ENCODE data around the gene PXMP2.
"Not testable (repeated sequence)": the region's sequence is repeated elsewhere in the genome, so short reads cannot be mapped to it uniquely, and the experiment has no call there.

Gene PXMP2

DNA sequence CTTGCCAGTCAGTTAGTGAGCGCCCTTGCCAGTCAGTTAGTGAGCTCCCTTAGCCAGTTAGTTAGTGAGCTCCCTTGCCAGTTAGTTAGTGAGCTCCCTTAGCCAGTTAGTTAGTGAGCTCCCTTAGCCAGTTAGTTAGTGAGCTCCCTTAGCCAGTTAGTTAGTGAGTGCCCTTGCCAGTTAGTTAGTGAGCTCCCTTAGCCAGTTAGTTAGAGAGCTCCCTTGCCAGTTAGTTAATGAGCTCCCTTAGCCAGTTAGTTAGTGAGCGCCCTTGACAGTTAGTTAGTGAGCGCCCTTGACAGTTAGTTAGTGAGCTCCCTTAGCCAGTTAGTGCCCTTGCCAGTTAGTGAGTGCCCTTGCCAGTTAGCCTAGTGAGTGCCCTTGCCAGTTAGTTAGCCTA is 7.5 kb downstream of the PXMP2 start:
- DNase-seq (ENCODE audit: low read depth in 2 of 2): not testable (repeated sequence)

DNA sequence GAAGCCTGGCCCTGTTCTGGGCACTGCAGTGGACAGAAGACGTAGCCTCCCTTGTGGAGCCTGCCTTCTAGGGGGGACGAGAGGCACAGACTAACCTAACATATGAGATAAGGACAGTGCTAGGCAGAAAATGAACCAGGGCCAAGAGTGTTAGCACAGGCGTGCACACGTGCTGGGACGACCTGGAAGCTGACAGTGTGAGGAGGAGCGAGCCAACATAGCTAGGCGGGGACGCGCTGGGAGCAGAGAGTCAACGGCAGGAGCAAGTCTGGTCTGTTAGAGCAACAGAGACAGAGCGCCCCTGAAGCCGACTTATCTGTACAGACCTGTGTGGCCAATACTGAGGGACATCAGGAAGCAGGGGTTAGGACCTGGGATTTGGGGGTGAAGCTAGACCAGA is 8.0 kb downstream of the PXMP2 start:
- no peak for DNase-seq (ENCODE audit: low read depth in 2 of 2)

- no peak for DNase-seq (ENCODE audit: low read depth in 2 of 2)
Measured at GRCh38 chr12:132698341-132698740, 11.0 kb downstream of the PXMP2 start.

DNA sequence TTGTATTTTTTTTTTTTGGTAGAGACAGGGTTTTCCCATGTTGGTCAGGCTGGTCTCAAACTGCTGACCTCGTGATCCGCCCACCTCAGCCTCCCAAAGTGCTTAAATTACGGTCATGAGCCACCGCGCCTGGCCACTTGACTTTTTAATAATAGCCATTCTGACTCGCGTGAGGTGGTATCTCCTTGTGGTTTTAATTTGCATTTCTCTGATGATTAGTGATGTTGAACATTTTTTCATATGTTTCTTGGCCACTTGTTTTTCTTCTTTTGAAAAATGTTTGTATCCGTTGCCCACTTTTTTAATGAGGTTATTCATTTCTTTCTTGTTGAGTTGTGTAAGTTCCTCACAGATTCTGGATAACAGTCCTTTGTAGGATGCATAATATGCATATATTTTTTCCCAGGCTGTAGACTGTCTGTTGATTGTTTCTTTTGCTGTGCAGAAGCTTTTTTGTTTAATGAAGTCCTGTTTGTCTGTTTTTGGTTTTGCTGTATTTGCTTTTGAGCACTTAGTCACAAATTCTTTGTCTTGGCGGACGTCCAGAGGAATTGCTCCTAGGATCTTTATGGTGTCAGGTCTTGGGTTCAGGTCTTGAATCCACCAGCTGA is 12.9 kb downstream of the PXMP2 start:
- DNase-seq (ENCODE audit: low read depth in 2 of 2): no peak

- DNase-seq (ENCODE audit: low read depth in 2 of 2): no peak
Measured at GRCh38 chr12:132702640-132703039, 15.3 kb downstream of the PXMP2 start.

DNA sequence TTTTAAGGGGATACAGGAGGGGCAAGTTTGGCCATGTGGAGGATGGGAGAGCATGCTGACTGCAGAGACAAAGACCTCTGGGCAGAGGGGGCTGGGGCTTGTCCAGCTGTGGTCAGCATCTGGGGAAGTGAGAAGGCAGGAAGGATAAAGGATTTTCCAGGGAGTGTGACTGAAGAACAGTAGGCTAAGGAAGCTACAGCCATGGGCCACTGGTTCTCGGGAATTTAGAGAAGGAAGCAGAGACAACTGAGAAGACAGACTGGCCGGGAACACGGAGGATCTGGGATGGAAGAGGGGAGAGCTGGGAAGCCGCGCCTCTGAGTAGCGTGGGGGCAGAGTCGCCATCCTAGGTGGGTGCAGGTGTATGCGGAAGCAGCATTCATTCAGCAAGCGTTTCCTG is 16.3 kb downstream of the PXMP2 start:
- DNase-seq (ENCODE audit: low read depth in 2 of 2): no peak

- no peak for DNase-seq (ENCODE audit: low read depth in 2 of 2)
Measured at GRCh38 chr12:132707241-132707640, 19.9 kb downstream of the PXMP2 start.

DNA sequence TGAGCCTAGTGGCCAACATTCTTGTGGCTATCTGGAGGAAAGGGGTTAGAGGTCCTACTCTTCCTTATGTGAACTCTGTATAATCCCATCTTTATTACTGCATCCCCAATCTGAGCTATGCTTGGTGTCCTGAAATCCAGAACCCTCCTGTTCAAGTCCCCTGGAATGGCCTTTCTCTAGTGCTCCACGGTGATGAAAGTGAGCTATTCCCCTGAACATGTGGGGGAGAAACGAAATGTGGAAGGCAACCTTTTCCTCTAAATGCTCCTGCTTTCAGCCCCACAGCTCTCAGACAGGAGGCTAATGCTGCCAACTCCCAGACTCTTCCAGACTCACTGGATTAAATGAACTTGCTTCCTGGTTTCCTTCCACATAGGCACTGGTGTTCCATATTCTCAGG is 20.8 kb downstream of the PXMP2 start:
- DNase-seq (ENCODE audit: low read depth in 2 of 2): no peak

- DNase-seq (ENCODE audit: low read depth in 2 of 2): no peak
Measured at GRCh38 chr12:132710043-132710404, 22.6 kb downstream of the PXMP2 start.

DNA sequence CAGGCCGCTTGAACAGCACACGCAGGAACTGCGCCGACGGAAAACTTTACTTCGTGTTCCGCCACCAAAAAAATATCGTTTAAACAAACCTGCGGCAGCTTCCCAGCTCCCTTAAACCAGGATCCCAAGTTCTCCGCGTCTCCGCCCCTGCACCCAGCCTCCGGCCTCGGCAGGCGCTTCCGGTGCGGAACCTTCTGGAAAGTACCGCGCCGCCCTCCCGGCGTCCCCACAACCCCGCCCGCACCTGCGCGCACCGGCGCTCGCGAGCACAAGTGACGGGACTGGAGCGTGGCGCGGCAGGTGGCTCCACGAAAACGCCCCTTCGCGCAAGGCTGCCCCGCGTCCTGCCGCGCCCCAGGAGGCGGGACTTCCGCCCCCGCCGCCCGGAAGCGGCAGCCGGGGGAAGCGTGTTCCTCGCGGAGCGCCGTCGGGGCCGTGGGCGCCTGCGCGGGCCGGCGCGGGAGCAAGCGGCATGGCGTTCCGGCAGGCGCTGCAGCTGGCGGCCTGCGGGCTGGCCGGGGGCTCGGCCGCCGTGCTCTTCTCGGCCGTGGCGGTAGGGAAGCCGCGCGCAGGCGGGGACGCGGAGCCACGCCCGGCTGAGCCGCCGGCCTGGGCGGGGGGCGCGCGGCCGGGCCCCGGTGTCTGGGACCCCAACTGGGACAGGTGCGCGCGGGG is 23.2 kb downstream of the PXMP2 start, which contains the start of gene PGAM5:
TSS of gene PGAM5 (plus strand) at position 438 of the 675 bp plus-strand sequence. CDS start at position 473, 35 bp downstream.
- peak; percentile 77 to 81 for DNase-seq (ENCODE audit: low read depth in 2 of 2)

GRCh38 chr12:132711080-132711843 is 23.9 kb downstream of the PXMP2 start:
- DNase-seq (ENCODE audit: low read depth in 2 of 2): peak in 1 of 2 experiments; percentile 11

GRCh38 chr12:132713123-132713522 is 25.7 kb downstream of the PXMP2 start:
- DNase-seq (ENCODE audit: low read depth in 2 of 2): no peak

- no peak for DNase-seq (ENCODE audit: low read depth in 2 of 2)
Measured at GRCh38 chr12:132715874-132716273, 28.5 kb downstream of the PXMP2 start.

DNA sequence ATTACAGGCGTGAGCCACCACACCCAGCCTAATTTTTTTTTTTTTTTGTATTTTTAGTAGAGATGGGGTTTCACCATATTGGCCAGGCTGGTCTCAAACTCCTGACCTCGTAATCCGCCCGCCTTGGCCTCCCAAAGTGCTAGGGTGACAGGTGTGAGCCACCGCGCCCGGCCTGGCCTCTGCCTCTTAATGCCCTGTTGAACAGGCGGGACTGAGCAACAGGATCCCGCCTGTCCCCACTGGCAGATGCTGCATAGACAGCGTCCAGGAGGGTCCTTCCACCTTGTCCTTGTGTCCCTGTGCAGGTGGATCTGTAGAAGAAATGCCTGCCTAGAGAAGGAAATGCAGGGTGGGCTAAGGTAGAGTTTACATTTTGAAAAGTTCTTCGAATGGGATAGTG is 29.0 kb downstream of the PXMP2 start:
- no peak for DNase-seq (ENCODE audit: low read depth in 2 of 2)

DNA sequence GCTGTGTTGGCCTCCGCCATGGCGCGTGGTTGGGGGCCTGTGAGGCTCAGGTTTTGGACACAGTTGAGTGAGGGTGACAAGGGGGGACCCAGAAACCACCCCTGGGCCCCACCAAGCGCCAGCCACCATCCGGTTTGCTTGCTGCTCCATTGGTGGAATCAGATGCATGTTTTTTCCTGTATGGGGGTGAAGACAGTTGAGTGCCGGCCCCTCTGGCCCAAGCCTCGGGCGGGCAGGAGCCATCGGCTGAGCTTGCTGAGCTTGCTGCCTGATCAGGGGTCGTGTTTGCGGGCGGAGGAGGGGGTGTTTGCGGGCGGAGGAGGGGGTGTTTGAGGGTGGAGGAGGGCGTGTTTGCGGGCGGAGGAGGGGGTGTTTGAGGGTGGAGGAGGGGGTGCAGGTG is 29.6 kb downstream of the PXMP2 start:
- DNase-seq (ENCODE audit: low read depth in 2 of 2): no peak

DNA sequence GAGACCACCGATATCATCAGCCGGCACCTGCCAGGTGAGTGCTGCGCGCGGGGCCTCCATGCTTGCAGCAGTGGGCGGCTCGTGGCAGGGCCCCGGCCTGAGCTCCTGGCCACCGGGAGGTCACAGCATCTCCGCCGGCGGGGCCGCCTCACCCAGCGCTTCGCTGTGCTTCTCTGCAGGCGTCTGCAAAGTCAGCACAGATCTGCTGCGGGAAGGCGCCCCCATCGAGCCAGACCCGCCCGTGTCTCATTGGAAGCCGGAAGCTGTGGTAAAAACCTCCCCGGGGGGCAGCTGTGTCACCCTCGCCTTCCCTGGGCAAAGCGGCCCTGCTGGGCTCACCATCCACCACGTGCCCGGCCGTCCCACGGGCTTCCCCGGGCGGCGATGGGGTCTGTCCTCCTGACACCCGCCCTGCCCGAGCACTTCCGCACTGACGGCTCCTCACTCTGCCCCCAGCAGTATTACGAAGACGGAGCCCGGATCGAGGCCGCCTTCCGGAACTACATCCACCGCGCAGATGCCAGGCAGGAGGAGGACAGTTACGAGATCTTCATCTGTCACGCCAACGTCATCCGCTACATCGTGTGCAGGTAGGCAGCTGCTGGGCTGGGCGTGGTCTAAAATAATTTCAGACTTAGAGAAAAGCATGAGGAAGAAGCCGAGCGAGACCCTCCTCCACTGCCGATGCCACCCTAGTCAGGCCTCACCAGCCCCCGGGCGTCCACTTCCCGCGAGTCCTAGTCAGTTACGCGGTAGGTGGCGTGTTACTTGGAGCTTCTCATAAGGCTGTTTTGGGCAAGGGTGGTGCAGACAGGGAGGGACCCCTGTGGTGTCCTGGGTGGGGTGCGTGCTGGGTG is 30.4 kb downstream of the PXMP2 start:
- no peak for DNase-seq (ENCODE audit: low read depth in 2 of 2)

GRCh38 chr12:132718644-132719043 is 31.3 kb downstream of the PXMP2 start:
- no peak for DNase-seq (ENCODE audit: low read depth in 2 of 2)

- DNase-seq (ENCODE audit: low read depth in 2 of 2): no peak
Measured at GRCh38 chr12:132719141-132719953, 32.0 kb downstream of the PXMP2 start.

DNA sequence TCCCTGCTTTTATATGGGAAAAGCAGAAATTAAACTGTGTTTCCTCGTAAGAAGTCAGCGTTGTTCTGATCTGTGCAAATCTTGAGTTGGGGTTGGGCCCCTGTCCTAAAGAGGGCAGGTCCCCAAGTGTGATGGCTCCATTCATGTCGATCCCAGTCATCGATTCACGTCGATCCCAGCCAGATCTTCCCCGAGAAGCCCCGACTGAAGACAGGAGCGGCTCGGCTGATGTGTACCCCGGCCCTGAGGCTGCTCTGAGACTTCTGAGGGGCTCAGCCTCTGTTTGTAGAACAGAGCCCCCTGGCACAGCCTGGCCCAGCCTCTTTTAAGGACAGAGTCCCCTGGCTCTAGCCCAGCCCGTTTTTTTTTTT is 32.6 kb downstream of the PXMP2 start:
- no peak for DNase-seq (ENCODE audit: low read depth in 2 of 2)

GRCh38 chr12:132720606-132721345 is 33.4 kb downstream of the PXMP2 start:
- no peak for DNase-seq (ENCODE audit: low read depth in 2 of 2)
